HG03575 (cell line): ENCODE results near the gene PODXL.

Experiments used
- ATAC-seq: cut with Tn5 transposase; IDR thresholded peaks from one replicate; pipeline ENCODE4 v1.9.1; 2021; ENCODE audit not compliant: unreplicated experiment, insufficient number of reproducible peaks, low FRiP score; ENCODE audit errors: extremely low read depth

Gene PODXL

GRCh38 chr7:131556053-131556908 is at the start of gene PODXL:
Gene PODXL, minus strand, starts transcription at chr7:131556628. Its CDS starts 269 bp downstream, at chr7:131556359.
- no peak for ATAC-seq

DNA sequence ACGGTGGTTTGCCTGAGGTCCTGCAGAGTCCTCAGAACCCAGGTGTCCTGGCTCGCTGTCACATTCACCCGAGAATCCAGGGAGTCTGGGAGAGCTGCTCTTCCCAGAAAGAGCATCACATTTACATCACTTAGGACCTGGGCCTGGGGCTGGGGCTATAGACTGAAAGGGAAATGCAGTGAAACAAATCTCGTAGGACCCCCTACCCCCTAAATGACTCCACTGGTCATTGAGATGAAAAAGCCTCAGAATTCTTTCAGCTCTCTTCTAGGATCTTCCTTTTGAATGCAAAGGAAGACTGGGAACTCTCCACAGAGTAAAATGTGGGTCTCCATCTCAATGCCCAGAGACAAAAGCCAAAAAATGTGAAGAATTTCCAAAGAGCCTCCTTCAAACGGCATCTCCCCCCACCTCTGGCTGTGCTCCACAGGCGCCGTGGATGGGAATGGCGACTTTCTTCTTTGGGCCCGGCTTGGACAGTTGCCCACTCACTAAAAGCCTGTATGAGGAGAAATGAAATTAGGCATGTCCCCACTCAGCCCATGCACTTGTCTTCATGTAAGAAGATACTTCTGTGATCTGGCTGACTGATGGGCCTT is 49.0 kb upstream of the PODXL start:
- ATAC-seq, result no peak

DNA sequence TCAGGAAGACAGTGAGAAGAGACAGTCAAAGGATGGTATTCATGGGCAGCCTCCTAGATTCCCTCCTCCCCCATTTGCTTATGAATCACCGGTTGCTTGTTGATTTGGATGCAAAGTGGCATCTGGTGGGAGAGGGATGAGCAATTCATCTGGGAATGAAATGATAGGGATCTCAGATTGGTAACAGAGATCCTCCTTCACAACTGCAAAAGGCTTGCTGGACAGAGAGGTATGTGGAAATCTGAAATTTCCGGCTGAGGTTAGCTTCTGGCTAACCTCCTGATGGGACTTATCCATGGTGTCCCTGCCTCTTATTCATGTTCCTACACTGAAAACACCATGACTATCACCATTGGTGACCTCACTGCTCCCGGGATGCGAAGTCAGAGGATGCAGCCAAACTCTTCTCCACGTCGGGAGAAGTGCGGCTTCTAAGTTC is 48.4 kb upstream of the PODXL start:
- no peak for ATAC-seq

- no peak for ATAC-seq
Observed at GRCh38 chr7:131603932-131604331, 47.5 kb upstream of the PODXL start.

DNA sequence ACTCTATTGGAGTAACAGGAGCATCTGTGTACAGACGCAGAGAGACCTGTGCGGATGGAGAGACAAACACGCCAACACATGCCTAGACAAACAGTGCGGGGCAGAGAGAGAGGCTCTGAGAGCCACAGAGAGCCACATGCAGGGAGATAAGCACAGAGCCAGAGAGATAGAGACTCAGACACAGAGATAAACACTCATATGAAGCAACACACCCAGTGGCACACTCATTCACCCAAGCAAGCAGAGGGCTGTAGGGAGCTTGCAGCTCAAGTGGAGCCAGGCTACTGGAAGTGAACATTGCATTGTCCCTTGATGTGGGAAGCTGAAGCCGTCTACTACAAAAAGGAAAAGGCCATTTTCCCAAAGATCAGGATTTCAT is 46.6 kb upstream of the PODXL start:
- ATAC-seq, result no peak

DNA sequence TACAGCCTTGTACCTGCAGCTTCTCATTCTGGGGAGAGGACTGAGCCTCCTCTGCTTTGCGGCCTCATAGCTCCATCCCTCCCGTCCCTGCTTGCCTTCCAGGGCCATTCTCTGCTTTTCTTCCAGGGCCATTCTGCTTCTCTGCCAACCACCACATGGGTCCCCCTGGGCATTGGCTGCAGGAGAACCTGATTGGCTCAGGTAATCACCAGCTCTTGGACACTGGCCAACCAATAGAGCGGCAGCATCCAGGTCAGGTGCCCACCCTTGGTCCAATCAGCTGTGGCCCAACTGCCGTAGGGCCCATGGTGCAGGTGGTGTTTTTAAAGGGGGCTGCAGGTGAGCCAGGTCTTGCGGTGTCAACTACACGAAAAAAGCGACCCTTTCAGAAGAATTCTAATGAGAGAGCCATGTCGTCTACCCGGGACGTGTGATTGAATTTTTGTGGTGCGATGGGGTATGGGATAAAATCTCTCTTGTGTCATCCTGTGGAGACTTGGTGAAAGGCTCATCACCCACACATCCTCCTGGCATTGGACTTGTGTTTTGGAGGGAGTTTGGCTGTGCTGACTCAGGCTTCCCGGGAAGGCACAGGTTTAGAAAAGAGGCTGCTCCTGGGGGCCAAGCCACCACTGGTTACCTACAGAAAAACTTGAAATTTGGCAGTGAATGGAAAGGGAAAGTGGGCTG is 46.0 kb upstream of the PODXL start:
- no peak for ATAC-seq

DNA sequence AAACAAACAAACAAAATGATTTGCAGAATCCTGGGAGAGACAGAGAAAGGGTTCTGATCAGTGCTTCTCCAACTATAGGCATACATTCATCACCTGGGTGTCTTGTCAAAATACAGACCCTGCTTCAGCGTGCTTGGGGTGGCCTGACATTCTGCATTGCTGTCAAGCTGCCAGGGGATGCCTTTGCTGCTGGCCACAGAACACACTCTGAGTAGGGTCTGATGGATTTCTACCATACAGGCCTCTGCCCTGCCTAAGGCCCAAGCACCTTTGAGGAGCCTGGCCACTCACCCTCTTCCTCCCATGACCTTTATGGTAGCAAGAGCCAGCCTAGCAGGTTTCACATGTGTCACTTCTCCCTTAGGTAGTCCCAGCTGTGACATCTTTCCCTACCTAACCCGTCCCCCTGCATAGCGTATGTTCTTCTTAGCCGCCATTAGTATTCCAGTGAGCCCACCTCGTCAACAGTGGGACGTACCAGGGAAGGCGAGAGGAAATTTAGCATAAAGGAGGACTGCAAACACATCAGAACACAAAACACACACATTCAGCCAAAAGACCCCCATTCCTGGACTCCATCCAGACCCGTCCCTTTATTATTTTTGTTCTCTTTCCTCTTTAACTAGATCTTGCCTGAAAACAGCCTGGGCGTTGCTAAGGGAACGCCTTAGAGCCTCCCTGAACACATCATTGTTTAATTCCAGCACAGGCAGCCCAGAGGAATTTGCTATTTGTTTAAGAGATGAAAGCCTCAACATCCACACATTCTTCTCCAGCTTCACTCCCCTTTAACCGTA is 43.9 kb upstream of the PODXL start:
- no peak for ATAC-seq

DNA sequence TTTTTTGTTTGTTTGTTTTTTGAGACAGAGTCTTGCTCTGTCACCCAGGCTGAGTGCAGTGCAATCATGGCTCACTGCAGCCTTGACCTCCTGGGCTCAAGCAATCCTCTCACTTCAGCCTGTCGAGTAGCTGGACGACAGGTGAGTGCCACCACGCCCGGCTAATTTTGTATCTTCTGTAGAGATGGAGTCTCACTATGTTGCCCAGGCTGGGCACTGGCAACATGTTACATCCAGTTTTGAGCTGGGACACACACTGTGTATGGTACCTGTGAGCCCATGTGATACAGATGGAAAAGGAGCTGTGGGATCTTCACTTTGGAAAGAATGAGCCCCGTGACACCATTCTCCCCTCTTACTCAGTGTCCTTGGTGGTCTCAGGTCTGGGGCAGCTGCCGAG is 40.4 kb upstream of the PODXL start:
- ATAC-seq, result no peak

DNA sequence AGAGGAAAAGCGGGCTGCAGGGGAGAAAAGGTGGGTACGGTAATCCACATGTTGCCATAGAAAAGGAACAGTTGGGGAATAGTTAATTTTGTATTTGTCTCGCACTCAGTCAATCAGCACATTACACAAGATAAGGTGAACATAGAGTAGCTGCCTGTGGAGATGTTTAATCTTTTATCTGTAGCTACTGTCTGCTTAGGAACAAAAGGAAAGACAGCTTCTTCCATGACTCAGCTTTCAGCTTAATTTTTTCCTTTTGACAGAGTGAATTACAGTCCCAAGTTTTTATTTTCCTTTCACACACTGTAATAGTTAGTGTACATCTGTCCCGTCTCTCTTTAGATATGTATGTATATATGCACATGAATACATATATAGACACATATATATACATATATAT is 39.3 kb upstream of the PODXL start:
- no peak for ATAC-seq

DNA sequence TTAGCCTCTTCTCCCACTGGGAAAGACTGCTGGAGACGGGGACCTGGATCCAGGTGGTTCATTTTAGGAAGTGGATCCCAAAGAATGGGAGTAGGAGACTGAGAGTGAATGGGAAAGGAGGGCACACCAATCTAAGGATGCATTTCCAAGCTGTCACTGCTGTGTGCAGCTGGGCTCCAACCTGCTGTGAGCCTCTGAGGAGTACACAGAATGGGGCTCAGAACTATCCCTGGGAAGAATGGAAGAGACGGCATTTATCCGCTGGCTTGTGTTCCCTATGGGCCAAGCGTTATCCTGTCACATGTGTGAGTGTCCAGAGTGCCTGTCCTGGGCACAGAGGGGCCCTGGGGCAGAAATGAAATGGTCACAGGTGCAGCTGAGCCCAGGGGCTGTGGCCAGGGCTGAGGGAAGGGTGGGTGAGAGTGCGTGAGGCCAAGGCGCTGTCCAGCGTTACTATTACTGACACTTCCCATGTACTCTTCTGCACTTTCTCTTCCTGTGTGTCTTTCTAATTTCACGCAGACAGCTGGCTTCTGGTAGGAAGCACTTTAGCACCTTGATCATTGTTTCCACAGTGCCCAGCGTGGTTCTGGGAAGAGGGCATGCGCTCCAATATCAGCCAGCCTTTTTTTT is 35.4 kb upstream of the PODXL start:
- ATAC-seq, result no peak

GRCh38 chr7:131587315-131587923 is 31.0 kb upstream of the PODXL start:
- ATAC-seq, result no peak

GRCh38 chr7:131586759-131587158 is 30.3 kb upstream of the PODXL start:
- no peak for ATAC-seq

GRCh38 chr7:131586259-131586658 is 29.8 kb upstream of the PODXL start:
- no peak for ATAC-seq

DNA sequence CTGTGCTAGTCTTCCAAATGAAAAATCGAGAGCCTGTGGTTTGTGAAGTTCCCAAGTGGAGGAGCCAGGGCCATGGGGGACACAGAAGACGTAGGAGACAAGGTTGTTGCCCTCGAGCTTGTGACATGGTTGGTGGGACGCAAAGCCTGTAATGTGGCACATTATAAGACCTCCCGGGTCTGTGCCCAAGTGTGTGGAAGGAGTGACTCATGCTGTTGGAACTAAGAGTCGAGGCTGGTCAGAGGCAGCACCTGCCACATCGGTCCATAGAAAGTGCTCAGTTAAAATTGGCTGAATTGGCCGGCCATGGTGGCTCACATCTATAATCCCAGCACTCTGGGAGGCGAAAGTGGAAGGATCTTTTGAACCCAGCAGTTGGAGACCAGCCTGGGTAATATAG is 27.0 kb upstream of the PODXL start:
- ATAC-seq, result no peak

GRCh38 chr7:131581241-131582051 is 25.0 kb upstream of the PODXL start:
- ATAC-seq, result no peak

DNA sequence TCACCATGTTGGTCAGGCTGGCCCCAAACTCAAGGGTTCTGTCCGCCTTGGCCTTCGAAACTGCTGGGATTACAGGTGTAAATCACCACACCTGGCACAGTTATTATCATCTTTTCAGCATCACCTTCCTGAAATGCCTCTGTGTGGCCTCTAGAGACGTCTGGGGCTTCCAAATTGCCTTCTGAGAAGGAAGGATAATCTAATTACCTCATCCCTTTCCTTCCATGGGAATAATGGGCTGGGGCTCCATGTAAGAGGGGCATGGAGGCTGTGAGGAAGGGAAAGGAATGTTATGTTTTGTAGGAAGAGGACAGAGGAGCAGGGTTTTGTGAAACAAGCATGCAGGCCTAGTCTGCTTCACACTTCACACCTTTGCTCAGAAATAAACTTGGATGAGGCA is 22.2 kb upstream of the PODXL start:
- no peak for ATAC-seq

DNA sequence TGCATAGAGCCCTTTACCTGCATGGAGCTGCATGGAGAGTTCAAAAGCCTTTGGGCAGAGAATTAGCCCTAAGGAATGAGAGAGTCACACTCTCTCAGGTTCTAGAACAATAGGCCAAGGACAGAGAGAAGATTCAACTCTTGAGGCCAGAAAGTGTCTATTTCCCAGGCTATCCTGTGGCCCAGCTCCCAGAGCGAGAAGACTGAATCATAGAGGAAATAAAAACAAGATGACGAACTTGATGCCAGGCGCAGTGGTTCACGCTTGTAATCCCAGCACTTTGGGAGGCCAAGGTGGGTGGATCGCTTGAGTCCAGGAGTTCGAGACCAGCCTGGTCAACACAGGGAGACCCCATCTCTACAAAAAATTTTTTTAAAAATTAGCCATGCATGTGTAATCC is 18.3 kb upstream of the PODXL start:
- ATAC-seq, result no peak

DNA sequence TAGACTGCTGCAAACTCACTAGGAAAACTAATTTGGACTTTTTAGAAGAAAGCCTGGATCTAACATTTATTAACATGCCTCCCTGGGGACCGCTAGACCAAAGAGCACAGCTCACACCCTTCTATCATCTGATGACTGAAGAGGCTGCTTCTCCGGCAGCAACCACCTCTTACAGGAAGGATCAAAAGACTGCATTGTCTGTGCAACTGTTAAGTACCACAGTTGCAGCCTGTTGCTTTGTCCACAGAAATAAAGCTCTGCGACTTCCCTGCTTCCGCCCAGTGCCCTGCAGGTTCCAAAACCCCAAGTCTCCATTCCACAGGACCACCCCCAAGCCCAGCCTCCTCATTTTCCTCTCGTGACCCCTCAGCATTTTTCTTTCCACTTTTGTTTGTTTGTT is 14.0 kb upstream of the PODXL start:
- no peak for ATAC-seq
